Left lobe of liver (tissue), 2 donors: ENCODE results near the gene SPOCK1. TPM values are rescaled to one million over a fixed set of nuclear protein-coding genes. Genes with fewer than 3 reads are reported as not detected.
"Not testable (repeated sequence)": the region's sequence is repeated elsewhere in the genome, so short reads cannot be mapped to it uniquely, and the experiment has no call there.

Experiments
- ATAC-seq: fragments of 200-7000 bp; cut with Tn5 transposase; one replicate; pipeline ENCODE4 v1.9.1; 2020; ENCODE audit warnings: mild to moderate bottlenecking, moderate library complexity
- DNase-seq: peaks from one replicate; pipeline ENCODE4 v3.0.0-alpha.2; 2020; ENCODE audit warnings: low spot score
- total RNA-seq: library from RNA; stranded (reverse); gene quantifications from one replicate; pipeline ENCODE4 v1.2.1, GENCODE V29; 2021
- donor health status: DM: no; HTN: no; CAD: no; lungs with moderate emphysema.
- donor health status: DM: no; HTN: yes; CAD: no.

Gene SPOCK1
- total RNA-seq, 1 donor from 2014 or later = 0.40 TPM

DNA sequence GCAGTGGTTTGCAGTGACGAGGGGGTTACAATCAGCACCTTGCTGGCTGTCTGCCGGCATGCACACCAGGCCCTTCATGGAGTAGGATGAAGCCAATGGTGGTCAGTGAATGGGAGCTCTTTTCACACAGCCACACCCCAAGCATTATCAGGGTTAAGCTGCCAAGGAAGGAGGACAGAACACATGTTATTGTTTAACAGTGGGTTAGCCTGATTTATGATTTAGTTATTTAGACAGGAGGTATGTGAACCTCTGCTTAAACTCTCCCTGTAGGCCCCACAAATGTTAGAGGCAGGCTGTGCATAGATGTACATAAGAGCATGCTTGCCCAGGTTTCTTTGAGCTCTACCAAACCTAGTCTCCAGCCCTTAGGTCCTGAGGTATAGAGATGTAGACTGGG lies 262.9 kb downstream of the SPOCK1 start:
- no peak for DNase-seq
- no peak for ATAC-seq

DNA sequence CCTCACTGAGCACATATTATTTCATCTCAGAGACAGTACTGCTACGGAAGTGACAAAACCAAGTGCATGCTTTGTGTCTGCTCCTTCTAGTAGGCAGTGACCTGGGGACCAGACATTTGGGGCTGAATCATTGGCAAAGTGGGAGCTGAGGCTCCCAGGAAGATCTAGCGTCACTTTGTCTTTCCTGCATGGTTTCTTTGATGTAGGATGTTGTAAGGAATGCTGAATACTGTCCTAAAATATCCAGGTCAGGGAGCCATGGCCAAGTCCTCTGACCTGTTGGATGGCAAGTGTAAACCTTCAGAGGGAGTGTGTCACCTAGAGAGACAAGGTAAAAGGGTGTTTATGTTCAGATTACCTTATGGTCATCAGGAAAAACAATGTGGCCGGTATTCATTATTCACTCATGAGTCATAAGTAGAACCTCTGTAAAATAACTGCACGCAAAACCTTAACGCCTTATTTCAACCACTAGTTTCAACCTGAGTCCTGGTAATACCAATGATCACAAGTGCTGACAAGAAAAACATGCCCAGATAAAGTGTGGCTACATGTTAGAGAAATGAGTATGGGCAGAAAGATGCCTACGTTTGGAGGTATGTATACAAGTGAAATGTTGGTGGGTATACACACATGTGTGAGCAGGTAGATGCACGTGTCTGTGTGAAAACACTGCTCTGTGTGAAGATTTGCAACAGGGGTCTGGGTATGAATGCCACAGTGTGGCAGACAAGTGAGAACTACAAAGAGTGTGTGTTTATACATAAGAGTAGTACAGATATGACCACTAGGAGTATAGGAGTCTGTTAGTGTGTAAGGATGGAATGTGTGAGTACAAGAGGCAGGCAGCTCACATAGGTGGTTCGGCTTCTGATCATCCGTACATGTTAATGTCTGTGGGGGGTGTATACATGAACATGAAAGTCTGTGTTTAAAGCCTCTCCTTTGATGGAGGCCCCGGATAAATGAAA lies 263.9 kb downstream of the SPOCK1 start:
- no peak for ATAC-seq

DNA sequence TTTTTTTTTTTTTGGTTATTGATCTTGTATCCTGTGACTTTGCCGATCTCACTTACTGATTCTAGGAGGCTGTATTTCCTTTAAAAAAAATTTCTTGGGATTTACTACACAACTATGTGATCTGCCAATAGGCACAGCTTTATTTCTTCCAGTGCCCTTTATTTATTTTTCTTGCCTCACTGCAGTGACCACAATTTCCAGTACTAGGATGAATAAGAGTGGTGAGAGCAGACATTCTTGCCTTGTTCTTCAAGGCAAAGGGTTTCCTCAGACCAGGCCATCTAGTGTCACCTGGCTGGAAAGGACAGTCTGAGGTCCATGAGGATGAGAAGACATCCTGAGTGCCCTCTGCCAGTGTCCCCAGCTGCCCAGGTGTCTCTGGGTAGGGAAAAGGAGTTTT lies 265.4 kb downstream of the SPOCK1 start:
- no peak for ATAC-seq

More for the DNA sequence above, 263.9 kb downstream of the SPOCK1 start:
- no peak for DNase-seq

DNA sequence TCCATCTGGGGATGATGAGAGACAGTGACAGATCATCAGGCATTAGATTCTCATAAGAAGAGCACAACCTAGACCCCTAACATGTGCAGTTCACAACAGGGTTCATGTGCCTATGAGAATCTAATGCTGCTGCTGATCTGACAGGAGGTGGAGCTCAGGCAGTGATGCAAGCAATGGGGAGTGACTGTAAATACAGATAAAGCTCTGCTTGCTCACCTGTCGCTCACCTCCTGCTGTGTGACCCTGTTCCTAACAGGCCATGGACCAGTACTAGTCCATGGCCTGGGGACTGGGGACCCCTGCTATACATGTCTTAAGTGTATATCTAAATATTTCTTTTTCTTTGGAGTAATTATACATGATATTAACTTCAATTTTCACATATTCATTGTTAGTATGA lies 265.8 kb downstream of the SPOCK1 start:
- not testable (repeated sequence) for ATAC-seq, DNase-seq

More for the DNA sequence above, 265.4 kb downstream of the SPOCK1 start:
- DNase-seq = no peak

DNA sequence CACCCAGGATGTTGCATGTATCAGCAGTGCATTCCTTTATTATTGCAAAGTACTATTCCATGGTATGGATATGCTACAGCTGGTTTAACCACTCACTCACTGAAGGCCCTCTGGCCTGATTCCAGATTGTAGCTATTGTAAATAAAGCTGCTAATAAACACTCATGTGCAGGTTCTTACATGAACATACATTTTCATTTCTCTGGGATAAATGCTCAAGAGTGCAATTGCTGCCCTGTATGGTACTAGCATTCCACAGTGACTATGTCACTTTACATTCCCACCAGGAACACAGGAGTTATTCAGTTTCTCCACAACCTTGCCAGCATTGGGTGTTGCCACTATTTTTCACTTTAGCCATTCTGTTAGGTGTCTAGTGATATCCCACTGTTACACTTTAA lies 267.6 kb downstream of the SPOCK1 start:
- no peak for DNase-seq
- ATAC-seq = no peak

DNA sequence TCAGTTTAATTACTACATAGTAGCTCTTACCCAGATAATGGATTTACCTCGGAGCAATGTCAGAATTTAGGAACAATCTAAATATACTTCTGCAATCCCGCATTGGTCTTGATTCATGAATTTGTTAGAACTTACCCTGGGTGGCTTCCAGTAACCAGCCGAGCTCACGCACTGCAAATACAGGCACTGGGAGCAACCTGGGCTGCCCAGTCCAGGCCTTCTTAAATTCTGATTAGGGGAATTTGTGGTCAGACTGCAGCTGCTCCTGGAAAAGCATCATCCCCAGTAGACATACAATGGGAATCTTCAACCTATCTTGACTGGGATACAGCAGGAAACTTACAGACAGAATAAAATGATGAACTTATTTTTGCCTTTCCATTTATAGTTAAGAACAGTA lies 270.3 kb downstream of the SPOCK1 start:
- no peak for ATAC-seq
- no peak for DNase-seq

DNA sequence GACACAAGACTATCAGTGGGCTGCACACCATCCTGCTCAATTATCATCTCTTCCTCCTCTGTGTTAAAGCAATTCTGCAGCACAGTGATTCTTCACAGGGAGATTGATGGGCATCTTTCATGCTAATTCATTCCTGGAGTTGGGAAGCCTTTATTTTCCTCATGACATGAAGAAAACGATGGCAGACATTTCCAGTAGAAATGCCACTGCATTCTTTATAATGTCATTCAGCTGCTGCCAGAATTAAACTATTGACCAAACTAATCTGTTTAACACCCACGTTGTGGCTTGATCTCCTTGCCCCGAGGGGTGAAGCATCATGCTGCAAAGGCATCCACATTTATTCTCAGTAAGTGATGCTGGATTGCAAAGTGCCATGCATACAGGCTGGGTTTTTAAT lies 273.0 kb downstream of the SPOCK1 start:
- no peak for DNase-seq
- ATAC-seq = no peak

DNA sequence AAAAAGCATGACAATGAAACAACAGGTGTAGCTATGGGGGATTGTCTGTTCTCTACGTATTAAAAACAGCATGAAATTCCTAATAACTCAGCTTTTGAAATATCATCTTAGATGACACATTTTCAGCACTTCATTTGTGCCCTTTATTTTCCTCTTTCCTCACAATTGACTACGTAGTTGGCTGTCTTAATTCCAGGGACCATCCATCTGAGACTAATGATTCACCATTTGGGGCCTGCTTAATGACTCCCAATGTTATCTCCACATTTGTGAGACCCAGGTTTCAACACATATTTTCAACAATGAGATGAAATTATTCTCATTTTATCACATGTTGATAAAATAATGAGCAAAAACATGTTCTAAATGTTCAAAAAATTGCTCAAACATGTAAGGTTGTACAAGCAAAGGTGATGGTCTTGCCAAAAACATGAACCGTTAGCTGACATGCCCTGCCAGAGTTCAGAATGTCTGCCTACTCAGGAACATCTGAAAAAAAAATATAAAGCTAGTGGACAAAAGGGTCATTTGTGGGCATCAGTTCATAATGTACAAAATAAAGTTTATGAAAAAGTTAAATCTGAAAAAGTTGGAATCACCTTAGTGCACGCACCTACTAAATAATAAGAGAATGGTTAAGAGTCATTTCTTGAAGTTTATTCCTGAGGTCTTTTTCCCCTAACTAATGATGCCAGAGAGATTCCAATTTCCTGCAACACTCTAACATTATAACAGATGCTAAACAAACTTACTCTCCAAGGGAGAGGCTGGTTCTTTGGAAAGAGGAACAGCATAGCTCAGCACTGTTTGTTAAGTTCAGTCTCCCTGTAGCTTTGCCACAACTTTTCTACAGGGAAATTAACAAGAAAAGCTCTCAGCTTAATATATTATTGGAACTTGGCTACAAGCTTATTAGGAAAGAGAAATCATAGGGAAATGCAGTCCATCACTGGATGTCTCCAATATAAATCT lies 275.5 kb downstream of the SPOCK1 start:
- DNase-seq (no peak), ATAC-seq (no peak)

DNA sequence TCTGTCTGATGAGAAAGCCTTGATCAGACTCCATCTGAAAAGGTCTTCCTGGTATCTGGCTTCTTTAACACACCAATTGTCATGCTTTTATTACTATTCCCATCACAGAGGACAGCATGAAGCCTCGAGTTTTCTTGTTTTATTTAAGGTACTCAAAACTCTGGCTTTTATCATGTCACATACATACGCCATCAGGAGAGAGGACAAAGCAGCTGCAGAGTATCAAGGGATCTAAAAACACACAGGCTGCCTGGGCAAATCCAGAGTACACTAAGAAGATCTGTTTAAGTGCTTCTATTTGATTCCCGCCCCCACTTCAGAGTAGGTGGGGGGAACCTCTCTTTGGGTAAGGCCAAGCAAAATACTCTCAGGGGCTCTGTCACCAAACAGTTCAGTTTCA lies 277.2 kb downstream of the SPOCK1 start:
- DNase-seq (no peak), ATAC-seq (no peak)

DNA sequence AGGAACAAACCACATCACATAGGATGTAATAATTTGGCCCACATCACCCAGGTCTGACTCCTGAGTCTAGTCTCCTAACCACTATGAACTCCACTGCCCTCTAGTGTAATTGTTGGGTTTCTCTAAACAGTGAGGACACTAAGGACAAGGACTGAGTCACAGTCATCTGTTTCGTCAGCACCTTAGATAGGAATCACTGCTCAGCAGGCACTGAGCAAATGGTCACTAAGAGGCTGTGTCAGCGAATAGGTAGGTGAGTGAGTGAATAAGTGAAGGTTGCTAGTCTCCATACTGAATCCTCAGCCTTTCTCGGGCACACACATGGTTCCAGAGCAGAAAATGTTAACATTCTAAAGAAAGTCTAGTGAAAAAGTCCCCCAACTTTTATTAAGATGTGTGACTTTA lies 278.6 kb downstream of the SPOCK1 start:
- ATAC-seq = peak; percentile 81
- no peak for DNase-seq

DNA sequence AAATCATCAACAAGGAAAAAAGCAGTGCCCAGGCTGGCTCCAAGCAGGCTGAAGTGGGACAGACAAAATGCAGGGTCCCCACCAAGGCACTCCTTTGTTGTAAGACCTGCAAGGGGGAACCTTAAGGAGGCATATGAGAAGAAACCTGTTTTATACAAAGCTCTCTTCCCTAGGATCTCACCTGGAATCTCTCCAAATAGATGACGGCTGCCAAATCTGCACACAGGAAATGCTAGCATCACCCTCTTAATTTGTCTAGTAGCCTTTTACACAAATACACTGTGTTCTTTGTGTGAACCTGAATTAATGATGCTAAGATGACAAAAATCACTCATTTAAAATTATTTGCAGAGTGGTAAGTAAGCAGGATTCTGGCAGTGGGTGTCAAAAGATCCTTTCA lies 280.2 kb downstream of the SPOCK1 start:
- DNase-seq = no peak
- no peak for ATAC-seq

DNA sequence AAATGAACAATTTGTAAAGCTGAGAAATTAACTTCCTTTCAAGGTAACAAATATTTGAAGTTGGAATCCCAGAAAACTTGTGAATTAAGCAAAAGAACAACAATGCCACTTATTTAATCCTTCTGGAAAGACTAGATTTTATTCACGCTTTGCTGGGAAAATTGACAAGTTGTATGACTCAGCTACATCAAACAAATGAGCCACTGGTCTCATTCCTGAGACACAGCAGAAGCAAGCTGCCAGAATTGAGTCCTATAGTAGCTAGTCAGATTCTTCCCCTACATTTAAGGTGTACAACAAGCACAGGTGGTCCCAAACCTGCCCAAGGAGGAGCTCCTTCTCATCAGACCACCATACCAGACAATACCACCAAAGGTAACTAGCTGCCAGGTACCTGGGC lies 280.7 kb downstream of the SPOCK1 start:
- ATAC-seq (no peak), DNase-seq (no peak)

DNA sequence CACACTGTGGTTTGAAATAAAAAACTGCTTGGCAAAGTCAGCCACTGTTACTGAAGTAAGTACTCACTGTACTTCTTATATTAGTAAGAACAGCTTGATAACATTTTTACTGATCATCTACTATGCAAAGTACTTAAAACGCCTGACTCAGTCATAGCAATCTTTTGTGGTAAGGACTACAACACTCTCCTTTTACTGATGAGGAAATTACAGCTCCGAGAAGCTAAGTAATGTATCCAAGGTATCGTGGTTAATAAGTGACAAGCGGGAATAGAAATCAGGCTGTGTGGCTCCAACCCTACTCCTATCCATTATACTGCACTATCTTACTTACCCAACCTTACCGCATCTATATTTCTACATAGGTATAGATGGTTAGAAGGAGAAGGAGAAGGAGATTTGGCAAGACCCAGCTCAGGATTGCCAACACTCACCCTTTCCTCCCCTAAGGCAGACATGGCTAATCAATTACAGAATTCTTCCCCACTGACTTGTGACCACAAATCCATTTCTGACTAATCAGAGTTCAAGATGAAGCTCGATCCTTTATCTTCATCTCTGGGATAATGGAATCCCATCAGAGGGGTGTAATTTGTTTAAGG lies 281.4 kb downstream of the SPOCK1 start:
- ATAC-seq = no peak

DNA sequence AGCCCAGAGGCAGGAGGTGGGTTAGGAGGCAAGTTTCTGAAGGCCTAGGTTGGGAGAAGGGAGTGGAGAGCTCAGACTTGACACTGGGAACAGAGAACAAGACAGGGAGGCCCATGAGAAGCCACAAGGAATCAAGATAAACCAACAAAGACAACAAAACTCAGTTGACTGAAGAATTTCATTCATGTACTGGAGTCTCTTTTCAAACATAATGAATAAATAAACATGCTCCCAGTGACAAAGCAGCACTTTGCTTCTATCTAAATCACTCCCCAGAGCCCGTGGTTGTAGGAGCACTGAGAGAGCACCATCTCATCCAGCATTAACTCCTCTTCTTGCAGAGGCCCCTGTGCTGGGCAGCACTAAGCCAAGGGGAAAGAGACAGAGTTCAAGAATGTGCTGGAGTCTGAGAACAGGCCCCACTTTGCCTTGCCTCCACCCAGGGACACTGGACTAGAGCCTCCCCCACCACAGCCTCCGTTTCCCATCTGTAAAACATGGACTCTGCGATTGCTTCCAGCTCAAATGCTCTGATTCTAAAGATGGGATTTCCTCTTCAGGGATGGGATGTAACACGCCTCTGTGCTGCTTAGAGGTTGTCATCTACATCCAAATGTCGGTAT lies 282.0 kb downstream of the SPOCK1 start:
- DNase-seq = no peak
- ATAC-seq = no peak

More for the DNA sequence above, 281.4 kb downstream of the SPOCK1 start:
- no peak for DNase-seq

DNA sequence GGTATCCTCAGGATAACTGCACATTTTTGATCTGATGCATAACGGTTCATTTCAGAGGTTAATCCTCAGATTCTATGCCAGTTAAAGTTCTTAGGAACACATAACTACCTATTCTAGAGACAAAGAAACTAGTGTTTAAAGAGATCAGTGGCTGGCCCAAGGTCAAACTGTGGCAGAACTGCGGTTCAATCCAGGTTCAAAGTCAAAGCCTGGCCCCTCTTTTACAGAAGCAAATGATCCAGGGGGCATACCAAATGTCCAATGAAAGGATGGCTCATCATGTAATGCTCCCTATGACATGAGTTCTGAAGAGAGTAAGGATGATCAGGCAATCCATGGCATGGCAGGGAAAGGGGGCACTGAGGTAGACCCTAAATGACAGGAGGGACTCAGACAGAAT lies 283.3 kb downstream of the SPOCK1 start:
- ATAC-seq (no peak), DNase-seq (no peak)

DNA sequence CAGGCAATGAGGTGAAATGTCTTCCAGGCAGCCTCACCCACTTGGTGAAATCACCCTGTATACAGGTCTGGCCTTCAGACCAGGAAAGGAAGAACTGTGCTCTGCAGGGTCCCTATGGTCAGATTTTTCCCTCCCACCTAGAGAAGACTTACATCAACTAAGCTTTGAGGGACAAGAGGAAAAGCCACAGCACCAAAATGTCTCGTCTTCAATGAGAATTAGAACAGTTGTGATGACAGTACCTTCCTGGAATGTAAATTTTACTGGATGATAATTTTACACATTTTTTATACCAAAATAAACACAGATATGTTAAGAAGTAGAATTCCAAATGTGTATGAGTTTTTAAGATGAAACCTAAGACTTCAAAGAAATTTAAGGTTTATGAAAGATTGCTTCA lies 283.9 kb downstream of the SPOCK1 start:
- ATAC-seq = no peak
- no peak for DNase-seq

DNA sequence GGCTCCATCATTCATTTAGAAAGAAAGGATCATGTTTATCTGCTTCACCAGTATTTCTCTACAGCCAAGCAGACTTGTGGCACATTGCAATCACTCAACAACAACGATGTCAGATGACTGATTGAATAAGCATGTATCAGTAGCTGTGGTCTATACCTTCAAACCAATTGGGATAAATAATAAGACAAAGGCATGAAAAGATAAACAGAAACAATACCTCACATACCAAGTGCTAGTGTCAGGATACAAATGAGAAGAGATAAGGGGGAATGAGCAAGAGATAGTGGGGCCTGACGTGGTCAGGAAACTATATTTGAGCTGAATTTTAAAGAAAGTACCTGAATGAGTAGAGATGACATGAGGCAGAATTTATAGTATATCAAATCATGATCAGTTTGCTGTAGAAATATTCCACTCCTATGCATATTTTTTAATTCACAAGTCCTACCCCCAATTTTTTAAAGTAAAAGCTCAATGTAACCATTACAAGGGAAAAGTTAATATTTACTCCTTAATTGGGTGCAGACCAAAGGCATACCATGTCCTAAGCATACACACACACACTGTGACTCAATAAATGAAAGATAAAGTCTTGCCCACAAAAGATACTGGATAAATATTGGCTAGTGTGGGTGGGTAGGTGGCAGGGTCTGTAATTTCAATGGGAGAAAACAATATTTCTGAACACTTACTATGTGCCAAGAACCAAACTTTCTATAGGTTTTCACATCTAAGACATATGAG lies 284.5 kb downstream of the SPOCK1 start:
- ATAC-seq (no peak), DNase-seq (no peak)

DNA sequence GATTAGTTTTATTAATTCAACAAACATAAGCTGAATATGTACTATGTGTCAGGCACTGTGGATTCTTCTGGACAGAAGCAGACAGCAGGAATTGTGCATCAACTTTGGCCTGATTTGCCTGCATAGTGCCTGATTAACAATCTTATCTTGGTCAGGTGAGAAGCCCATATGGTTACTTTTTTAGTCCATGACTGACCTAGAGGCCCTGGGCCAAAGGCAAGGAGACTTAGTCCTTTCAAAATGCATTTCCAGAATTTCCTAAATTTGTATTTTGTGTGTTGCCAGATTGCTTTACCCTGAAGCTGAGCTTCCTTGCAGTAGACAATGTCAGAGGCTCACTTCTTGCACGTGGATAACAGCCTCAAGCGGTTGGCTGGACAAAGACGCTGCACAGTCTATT lies 286.7 kb downstream of the SPOCK1 start:
- no peak for ATAC-seq
- DNase-seq = no peak

DNA sequence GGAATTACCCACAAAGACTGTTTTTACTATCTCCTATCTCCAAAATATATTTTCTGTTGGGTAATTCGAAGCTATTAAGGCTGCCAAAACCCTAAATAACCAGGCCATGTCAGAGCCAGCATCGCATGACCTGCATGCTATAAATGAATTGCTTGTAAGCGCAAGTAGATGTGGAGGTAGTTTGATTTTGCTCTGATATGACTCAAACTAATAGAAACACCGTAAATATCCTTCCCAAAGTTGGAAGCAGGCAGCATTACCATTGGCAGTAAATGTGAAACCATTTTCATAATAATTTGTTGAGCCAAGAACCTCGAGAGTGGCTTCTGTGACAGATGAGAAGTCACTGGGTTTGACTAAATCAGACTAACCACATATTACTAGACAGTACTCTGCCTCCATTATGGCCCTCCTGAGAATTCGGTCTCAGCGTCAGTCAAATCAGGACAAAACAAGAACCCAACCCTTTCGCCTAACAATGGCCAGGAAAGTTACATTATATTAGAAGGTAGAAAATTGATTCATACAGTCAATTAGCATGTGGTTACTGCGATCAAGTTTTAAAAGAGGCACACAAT lies 289.8 kb downstream of the SPOCK1 start:
- DNase-seq = no peak
- ATAC-seq = no peak
